Brain microvascular endothelial cell (primary cell): ENCODE data around the gene CHST15.

Experiments
- DNase-seq: peaks from one replicate; pipeline ENCODE4 v3.0.0-alpha.2; 2020
- H3K27ac ChIP-seq: fragments of 250-450 bp; sonication (Bioruptor Pico); 2 replicates; pipeline ENCODE4 v1.5.1; 2020; ENCODE audit warnings: mild to moderate bottlenecking, moderate library complexity
- H3K27me3 ChIP-seq: fragments of 250-450 bp; sonication (Bioruptor Pico); replicated peaks from 2 replicates; pipeline ENCODE4 v1.5.1; 2020; ENCODE audit warnings: mild to moderate bottlenecking
- H3K36me3 ChIP-seq: fragments of 250-450 bp; sonication (Bioruptor Pico); replicated peaks from 2 replicates; pipeline ENCODE4 v1.5.1; 2020; ENCODE audit warnings: mild to moderate bottlenecking
- H3K4me3 ChIP-seq: 2 replicates; pipeline ENCODE4 v1.5.1; 2011; ENCODE audit warnings: low read depth, mild to moderate bottlenecking, control low read depth, low read length, moderate library complexity
- in situ Hi-C: cut with HindIII; loops from 2 replicates; pipeline ENCODE4 v1.10.0; 2017; ENCODE audit warnings: low sequenced_read_pairs, low pct_ligation_motif_present
- TF ChIP-seq, protein P1 (sequence below): IDR thresholded peaks from 2 replicates; pipeline ENCODE4 v1.5.1; 2011; ENCODE audit warnings: low read depth, mild to moderate bottlenecking, moderate library complexity, low read length, control low read depth, inconsistent platforms; ENCODE audit errors: missing control alignments

Gene CHST15

GRCh38 chr10:123965973-123966895, 127.2 kb downstream of the CHST15 start:
- TF ChIP-seq, protein P1, sequence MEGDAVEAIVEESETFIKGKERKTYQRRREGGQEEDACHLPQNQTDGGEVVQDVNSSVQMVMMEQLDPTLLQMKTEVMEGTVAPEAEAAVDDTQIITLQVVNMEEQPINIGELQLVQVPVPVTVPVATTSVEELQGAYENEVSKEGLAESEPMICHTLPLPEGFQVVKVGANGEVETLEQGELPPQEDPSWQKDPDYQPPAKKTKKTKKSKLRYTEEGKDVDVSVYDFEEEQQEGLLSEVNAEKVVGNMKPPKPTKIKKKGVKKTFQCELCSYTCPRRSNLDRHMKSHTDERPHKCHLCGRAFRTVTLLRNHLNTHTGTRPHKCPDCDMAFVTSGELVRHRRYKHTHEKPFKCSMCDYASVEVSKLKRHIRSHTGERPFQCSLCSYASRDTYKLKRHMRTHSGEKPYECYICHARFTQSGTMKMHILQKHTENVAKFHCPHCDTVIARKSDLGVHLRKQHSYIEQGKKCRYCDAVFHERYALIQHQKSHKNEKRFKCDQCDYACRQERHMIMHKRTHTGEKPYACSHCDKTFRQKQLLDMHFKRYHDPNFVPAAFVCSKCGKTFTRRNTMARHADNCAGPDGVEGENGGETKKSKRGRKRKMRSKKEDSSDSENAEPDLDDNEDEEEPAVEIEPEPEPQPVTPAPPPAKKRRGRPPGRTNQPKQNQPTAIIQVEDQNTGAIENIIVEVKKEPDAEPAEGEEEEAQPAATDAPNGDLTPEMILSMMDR, result no peak
- DNase-seq, result no peak
- in situ Hi-C loops, result no loop called here
- Histone ChIP-seq H3K27ac (no peak overlapping the region), H3K4me3 (no peak overlapping the region), H3K27me3 (peaks cover 9% of the 10 kb centered on the region), H3K36me3 (no peaks in the 10 kb centered on the region)

GRCh38 chr10:123964953-123965352, 128.4 kb downstream of the CHST15 start:
- in situ Hi-C loops, result no loop called here
- TF ChIP-seq, protein P1, result no peak
- Histone ChIP-seq H3K4me3 (no peak overlapping the region), H3K36me3 (no peaks in the 10 kb centered on the region), H3K27ac (no peak overlapping the region), H3K27me3 (peaks cover 4% of the 10 kb centered on the region)
- no peak for DNase-seq

GRCh38 chr10:123962756-123963530, 130.5 kb downstream of the CHST15 start:
- Histone ChIP-seq H3K4me3 (no peak overlapping the region), H3K27me3 (no peaks in the 10 kb centered on the region), H3K27ac (no peak overlapping the region), H3K36me3 (no peaks in the 10 kb centered on the region)
- DNase-seq, result no peak
- in situ Hi-C loops, result no loop called here
- TF ChIP-seq, protein P1, result no peak

- in situ Hi-C loops, result no loop called here
- no peaks in the 10 kb centered on the region for H3K27me3 ChIP-seq
These were observed 135.2 kb downstream of the CHST15 start for GRCh38 chr10:123958241-123958640.

More at GRCh38 chr10:123958241-123958640, 135.2 kb downstream of the CHST15 start:
- Histone ChIP-seq H3K27ac (no peak overlapping the region), H3K4me3 (no peak overlapping the region), H3K36me3 (no peaks in the 10 kb centered on the region)
- TF ChIP-seq, protein P1, result no peak
- DNase-seq, result no peak
